ENCODE data around the gene LIPC.

The LIPC gene

DNA sequence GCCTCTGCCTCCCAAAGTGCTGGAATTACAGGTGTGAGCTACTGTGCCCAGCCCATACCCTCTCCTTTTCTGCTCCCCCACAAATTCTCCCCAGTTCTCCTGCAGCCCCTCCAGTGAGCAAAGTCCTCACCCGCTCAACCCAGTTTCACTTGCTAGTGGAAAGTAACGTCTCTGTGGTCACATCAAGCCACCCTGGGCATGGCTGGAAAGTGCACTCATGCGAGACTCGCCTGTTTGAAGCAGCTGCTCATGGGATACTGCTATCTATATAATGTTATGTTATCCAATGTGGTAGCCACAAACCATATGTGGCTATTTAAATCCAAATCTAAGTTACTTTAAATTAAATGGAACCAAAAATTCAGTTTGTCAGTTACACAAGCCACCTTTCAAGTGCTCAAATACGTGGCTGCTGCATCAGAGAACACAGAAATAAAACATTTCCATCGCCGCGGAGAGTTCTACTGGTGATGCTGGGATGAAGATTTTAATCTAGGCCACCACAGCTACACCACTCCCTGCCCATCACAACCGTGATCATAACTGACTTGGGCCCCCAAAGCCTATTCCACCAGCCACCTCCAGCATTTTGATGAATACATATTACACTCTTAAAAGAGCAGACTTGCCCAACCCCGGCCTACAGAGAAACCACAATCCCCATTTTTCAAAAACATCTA lies 119.4 kb downstream of the LIPC start:
- Histone ChIP-seq H3K23ac (ENCODE audit: low read length) (no peak overlapping the region), H3K79me1 (ENCODE audit: low read length) (no peaks in the 10 kb centered on the region), H3K4me1 (ENCODE audit: control insufficient read depth, low read depth, low read length) (peaks cover 10% of the 10 kb centered on the region), H4K8ac (ENCODE audit: low read depth, low read length) (no peak overlapping the region), H2AK5ac (ENCODE audit: low read length) (no peak overlapping the region), H3K4ac (ENCODE audit: low read depth, low read length) (no peak overlapping the region), H3K27me3 (ENCODE audit: insufficient read depth, low read length, poor library complexity) (no peaks in the 10 kb centered on the region), H3K18ac (ENCODE audit: low read length) (no peak overlapping the region), H4K5ac (ENCODE audit: low read length) (no peak overlapping the region), H3K36me3 (ENCODE audit: control insufficient read depth, insufficient read depth, low read length) (no peaks in the 10 kb centered on the region), H3K27ac (ENCODE audit: low read depth, low read length) (no peak overlapping the region), H3K56ac (ENCODE audit: low read length) (no peak overlapping the region), H2BK15ac (replicated peaks; ENCODE audit: low read depth) (no peak overlapping the region), H3K4me2 (ENCODE audit: low read length) (no peak overlapping the region), H3K4me3 (ENCODE audit: low read length) (no peak overlapping the region), H3K79me2 (ENCODE audit: control insufficient read depth, insufficient read depth, low read length) (no peaks in the 10 kb centered on the region), H3K9ac (ENCODE audit: low read length) (no peak overlapping the region), H2BK5ac (ENCODE audit: low read length) (no peak overlapping the region), H2BK120ac (ENCODE audit: low read depth, low read length) (no peak overlapping the region)
- WGBS (ENCODE audit: extremely low coverage, insufficient coverage, low lambda C conversion rate), result no CpG with 5 or more reads among the region's 10 CpGs
- DNase-seq, result no peak

DNA sequence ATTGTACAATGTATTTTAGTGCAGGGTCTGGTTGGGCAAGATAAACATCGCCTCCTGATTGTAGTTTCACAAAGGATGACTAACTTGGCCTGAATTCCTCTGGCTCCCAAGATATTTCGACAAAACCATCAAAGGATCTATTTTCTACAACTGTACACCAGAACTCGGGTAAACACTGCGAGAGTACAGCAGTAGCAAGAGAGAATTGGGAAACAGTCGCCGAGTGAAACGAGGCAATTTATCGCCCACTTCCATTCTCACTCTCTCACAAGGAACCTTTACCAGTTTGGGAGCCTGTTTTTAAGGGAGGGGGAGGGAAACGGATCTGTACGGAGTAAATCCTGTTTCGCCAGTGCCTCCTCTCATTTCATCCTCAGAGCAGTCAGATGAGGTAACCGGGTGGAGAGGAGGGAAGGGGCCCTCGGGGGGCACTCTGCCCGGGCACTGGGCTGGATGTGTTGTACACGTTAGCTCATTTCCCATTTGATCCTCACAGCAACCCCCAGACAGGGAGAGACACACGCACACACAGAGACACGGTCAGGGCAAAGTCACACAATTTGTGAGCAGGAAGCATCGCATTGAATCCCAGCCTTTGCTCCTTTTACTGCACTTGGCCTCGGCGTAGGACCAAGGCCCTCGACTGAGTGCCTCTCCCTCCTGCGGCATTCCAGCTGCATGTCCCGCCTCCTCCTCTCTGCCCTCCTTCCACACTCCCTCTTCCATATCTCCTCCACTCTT lies 120.1 kb downstream of the LIPC start:
- no peak overlapping the region for H2BK15ac ChIP-seq (replicated peaks; ENCODE audit: low read depth)
- H3K27ac ChIP-seq (ENCODE audit: low read depth, low read length), result no peak overlapping the region
- H3K4me2 ChIP-seq (ENCODE audit: low read length), result no peak overlapping the region
- H3K27me3 ChIP-seq (ENCODE audit: insufficient read depth, low read length, poor library complexity), result no peaks in the 10 kb centered on the region
- peak overlapping the region; percentile 79 for H3K56ac ChIP-seq (ENCODE audit: low read length)
- H2BK120ac ChIP-seq (ENCODE audit: low read depth, low read length), result no peak overlapping the region
- H3K79me1 ChIP-seq (ENCODE audit: low read length), result no peaks in the 10 kb centered on the region
- DNase-seq, result peak; percentile 55
- no peak overlapping the region for H3K4me3 ChIP-seq (ENCODE audit: low read length)
- no peak overlapping the region for H3K4ac ChIP-seq (ENCODE audit: low read depth, low read length)
- no peaks in the 10 kb centered on the region for H3K79me2 ChIP-seq (ENCODE audit: control insufficient read depth, insufficient read depth, low read length)
- no peaks in the 10 kb centered on the region for H3K36me3 ChIP-seq (ENCODE audit: control insufficient read depth, insufficient read depth, low read length)
- no peak overlapping the region for H2AK5ac ChIP-seq (ENCODE audit: low read length)
- H4K8ac ChIP-seq (ENCODE audit: low read depth, low read length), result no peak overlapping the region
- no peak overlapping the region for H3K18ac ChIP-seq (ENCODE audit: low read length)
- peaks cover 10% of the 10 kb centered on the region for H3K4me1 ChIP-seq (ENCODE audit: control insufficient read depth, low read depth, low read length)
- peak overlapping the region; percentile 13 for H2BK5ac ChIP-seq (ENCODE audit: low read length)
- H3K23ac ChIP-seq (ENCODE audit: low read length), result no peak overlapping the region
- WGBS (ENCODE audit: extremely low coverage, insufficient coverage, low lambda C conversion rate), result no CpG with 5 or more reads among the region's 23 CpGs
- H4K5ac ChIP-seq (ENCODE audit: low read length), result peak overlapping the region; percentile 47
- no peak overlapping the region for H3K9ac ChIP-seq (ENCODE audit: low read length)

DNA sequence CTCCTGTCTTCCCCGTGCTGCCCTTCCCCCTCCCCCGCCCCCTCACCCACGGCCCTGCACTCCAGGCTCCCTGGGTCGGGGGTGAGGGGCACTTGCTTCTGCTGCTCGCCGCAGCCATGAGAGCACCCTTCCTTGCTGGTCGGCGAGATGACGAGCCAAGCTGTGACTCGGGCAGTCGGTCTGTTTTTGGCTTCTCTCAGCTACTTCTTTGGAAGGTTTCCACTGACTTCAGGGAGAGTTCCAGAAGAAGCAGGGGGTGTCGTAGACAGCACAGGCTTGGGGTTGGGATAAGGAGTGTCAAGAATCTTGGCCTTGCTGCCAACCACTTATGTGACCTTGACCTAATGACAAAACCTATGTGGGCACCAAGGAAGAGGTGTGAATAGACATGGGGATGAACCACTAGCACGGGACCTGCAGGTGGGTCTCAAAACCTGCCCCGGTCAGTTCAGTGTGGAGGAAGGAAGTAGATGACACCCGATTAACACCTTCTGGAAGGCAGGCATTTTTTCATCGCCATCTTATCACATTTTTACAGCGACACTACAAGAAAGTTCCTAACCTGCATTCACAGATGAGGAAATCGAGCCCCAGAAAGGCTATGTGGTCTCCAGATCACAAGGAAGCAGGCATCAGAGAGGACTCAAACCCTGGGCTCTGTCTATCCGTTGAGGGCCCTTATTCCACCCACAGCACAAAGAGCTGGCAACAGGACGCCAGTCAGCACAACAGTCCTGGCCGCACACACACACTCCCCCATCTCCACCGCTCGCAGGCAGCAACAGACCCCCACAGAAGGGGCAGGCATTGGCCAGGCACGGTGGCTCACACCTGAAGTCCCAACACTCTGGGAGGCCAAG lies 120.9 kb downstream of the LIPC start:
- Histone ChIP-seq H3K4me2 (ENCODE audit: low read length) (no peak overlapping the region), H3K36me3 (ENCODE audit: control insufficient read depth, insufficient read depth, low read length) (no peaks in the 10 kb centered on the region), H4K5ac (ENCODE audit: low read length) (no peak overlapping the region), H3K9ac (ENCODE audit: low read length) (no peak overlapping the region), H3K27ac (ENCODE audit: low read depth, low read length) (no peak overlapping the region), H3K56ac (ENCODE audit: low read length) (peak overlapping the region; percentile 79), H2BK5ac (ENCODE audit: low read length) (peak overlapping the region; percentile 11), H3K79me2 (ENCODE audit: control insufficient read depth, insufficient read depth, low read length) (no peaks in the 10 kb centered on the region), H2BK120ac (ENCODE audit: low read depth, low read length) (no peak overlapping the region), H3K4me1 (ENCODE audit: control insufficient read depth, low read depth, low read length) (peaks cover 10% of the 10 kb centered on the region), H3K4ac (ENCODE audit: low read depth, low read length) (no peak overlapping the region), H3K23ac (ENCODE audit: low read length) (no peak overlapping the region), H4K8ac (ENCODE audit: low read depth, low read length) (no peak overlapping the region), H3K79me1 (ENCODE audit: low read length) (no peaks in the 10 kb centered on the region), H3K27me3 (ENCODE audit: insufficient read depth, low read length, poor library complexity) (no peaks in the 10 kb centered on the region), H2AK5ac (ENCODE audit: low read length) (no peak overlapping the region), H3K18ac (ENCODE audit: low read length) (no peak overlapping the region), H2BK15ac (replicated peaks; ENCODE audit: low read depth) (no peak overlapping the region), H3K4me3 (ENCODE audit: low read length) (no peak overlapping the region)
- WGBS (ENCODE audit: extremely low coverage, insufficient coverage, low lambda C conversion rate), result no CpG with 5 or more reads among the region's 24 CpGs
- DNase-seq, result no peak

DNA sequence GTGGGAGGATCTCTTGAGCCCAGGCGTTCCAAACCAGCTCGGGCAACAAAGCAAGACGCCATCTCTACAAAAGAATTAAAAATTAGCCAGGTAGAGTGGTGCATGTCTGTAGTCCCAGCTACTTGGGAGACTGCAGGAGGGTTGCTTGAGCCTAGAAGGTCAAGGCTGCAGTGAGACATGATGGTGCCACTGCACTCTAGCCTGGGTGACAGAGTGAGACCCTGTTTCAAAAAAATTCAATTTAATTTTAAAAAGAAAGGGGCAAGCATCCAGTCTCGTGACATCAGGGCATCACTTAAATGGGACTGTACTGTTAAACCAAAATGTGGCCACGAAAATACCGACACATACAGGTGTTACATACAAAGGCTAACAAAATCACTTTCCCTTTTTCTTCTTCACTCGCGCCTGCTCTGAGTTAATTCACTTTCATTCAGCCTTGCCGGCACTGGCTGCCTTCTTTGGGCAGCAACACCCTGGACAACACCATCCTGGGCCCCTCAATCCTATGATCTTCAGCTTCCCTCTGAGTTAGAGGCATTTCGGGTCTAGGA lies 121.7 kb downstream of the LIPC start:
- Histone ChIP-seq H3K18ac (ENCODE audit: low read length) (no peak overlapping the region), H2BK5ac (ENCODE audit: low read length) (no peak overlapping the region), H2AK5ac (ENCODE audit: low read length) (no peak overlapping the region), H4K5ac (ENCODE audit: low read length) (no peak overlapping the region), H4K8ac (ENCODE audit: low read depth, low read length) (no peak overlapping the region), H3K4me1 (ENCODE audit: control insufficient read depth, low read depth, low read length) (peaks cover 10% of the 10 kb centered on the region), H3K56ac (ENCODE audit: low read length) (no peak overlapping the region), H3K27ac (ENCODE audit: low read depth, low read length) (no peak overlapping the region), H3K4me3 (ENCODE audit: low read length) (no peak overlapping the region), H2BK120ac (ENCODE audit: low read depth, low read length) (no peak overlapping the region), H3K27me3 (ENCODE audit: insufficient read depth, low read length, poor library complexity) (no peaks in the 10 kb centered on the region), H3K36me3 (ENCODE audit: control insufficient read depth, insufficient read depth, low read length) (no peaks in the 10 kb centered on the region), H3K79me2 (ENCODE audit: control insufficient read depth, insufficient read depth, low read length) (no peaks in the 10 kb centered on the region), H3K4ac (ENCODE audit: low read depth, low read length) (no peak overlapping the region), H2BK15ac (replicated peaks; ENCODE audit: low read depth) (no peak overlapping the region), H3K9ac (ENCODE audit: low read length) (no peak overlapping the region), H3K4me2 (ENCODE audit: low read length) (no peak overlapping the region), H3K79me1 (ENCODE audit: low read length) (no peaks in the 10 kb centered on the region), H3K23ac (ENCODE audit: low read length) (no peak overlapping the region)
- no peak for DNase-seq
- WGBS (ENCODE audit: extremely low coverage, insufficient coverage, low lambda C conversion rate), result no CpG with 5 or more reads among the region's 10 CpGs

DNA sequence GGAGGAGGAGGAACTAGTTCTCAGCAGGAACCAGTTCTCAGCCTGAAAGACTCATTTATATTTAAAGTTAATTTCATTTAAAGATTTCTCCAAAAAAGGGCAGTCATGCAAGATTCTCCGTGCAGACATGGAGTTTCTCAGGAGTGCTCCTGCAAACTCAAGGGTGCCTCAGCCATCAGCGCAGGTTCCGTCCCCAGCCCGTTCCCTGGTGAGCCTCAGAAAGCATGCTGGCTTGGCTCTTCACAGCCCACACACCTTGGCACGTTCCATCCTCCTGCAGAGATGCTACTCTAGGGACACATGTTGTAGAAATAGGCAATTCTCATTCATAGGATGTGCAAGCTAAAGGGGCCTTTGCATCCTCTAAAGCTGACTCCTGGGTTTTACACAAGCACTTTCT lies 123.0 kb downstream of the LIPC start:
- Histone ChIP-seq H3K27ac (ENCODE audit: low read depth, low read length) (no peak overlapping the region), H3K4me2 (ENCODE audit: low read length) (no peak overlapping the region), H3K79me2 (ENCODE audit: control insufficient read depth, insufficient read depth, low read length) (no peaks in the 10 kb centered on the region), H2BK120ac (ENCODE audit: low read depth, low read length) (no peak overlapping the region), H3K4ac (ENCODE audit: low read depth, low read length) (no peak overlapping the region), H3K18ac (ENCODE audit: low read length) (no peak overlapping the region), H3K4me3 (ENCODE audit: low read length) (no peak overlapping the region), H3K56ac (ENCODE audit: low read length) (no peak overlapping the region), H3K27me3 (ENCODE audit: insufficient read depth, low read length, poor library complexity) (no peaks in the 10 kb centered on the region), H3K79me1 (ENCODE audit: low read length) (no peaks in the 10 kb centered on the region), H4K5ac (ENCODE audit: low read length) (no peak overlapping the region), H2BK15ac (replicated peaks; ENCODE audit: low read depth) (no peak overlapping the region), H3K4me1 (ENCODE audit: control insufficient read depth, low read depth, low read length) (peaks cover 10% of the 10 kb centered on the region), H4K8ac (ENCODE audit: low read depth, low read length) (no peak overlapping the region), H3K23ac (ENCODE audit: low read length) (no peak overlapping the region), H3K9ac (ENCODE audit: low read length) (no peak overlapping the region), H2AK5ac (ENCODE audit: low read length) (no peak overlapping the region), H2BK5ac (ENCODE audit: low read length) (no peak overlapping the region), H3K36me3 (ENCODE audit: control insufficient read depth, insufficient read depth, low read length) (no peaks in the 10 kb centered on the region)
- no peak for DNase-seq
- WGBS (ENCODE audit: extremely low coverage, insufficient coverage, low lambda C conversion rate), result no CpG with 5 or more reads among the region's 5 CpGs
